Activated CD8-positive, alpha-beta memory T cell treated with anti-CD3 and anti-CD28 coated beads for 24 hours (primary cell): ENCODE measurements around the gene TSPAN9.

Experiments
- DNase-seq: peaks from one replicate; pipeline ENCODE4 v3.0.0-alpha.2; 2020

Gene TSPAN9

GRCh38 chr12:3167636-3168035 is 90.5 kb downstream of the TSPAN9 start:
- no peak for DNase-seq

GRCh38 chr12:3168223-3169221 is 91.3 kb downstream of the TSPAN9 start:
- DNase-seq, result no peak

GRCh38 chr12:3170423-3171194 is 93.4 kb downstream of the TSPAN9 start:
- DNase-seq, result no peak

GRCh38 chr12:3171195-3171591 is 94.0 kb downstream of the TSPAN9 start:
- no peak for DNase-seq

- DNase-seq, result no peak
Observed at GRCh38 chr12:3172124-3173007, 95.2 kb downstream of the TSPAN9 start.

GRCh38 chr12:3173008-3173553 is 95.9 kb downstream of the TSPAN9 start:
- no peak for DNase-seq

GRCh38 chr12:3173912-3174311 is 96.7 kb downstream of the TSPAN9 start:
- no peak for DNase-seq

- DNase-seq, result no peak
Observed at GRCh38 chr12:3175238-3175637, 98.1 kb downstream of the TSPAN9 start.

GRCh38 chr12:3176754-3177153 is 99.6 kb downstream of the TSPAN9 start:
- no peak for DNase-seq

- no peak for DNase-seq
Observed at GRCh38 chr12:3177778-3178425, 100.7 kb downstream of the TSPAN9 start.

- no peak for DNase-seq
Observed at GRCh38 chr12:3178671-3179313, 101.6 kb downstream of the TSPAN9 start.

- no peak for DNase-seq
Observed at GRCh38 chr12:3179731-3180130, 102.6 kb downstream of the TSPAN9 start.

- DNase-seq, result no peak
Observed at GRCh38 chr12:3182426-3182825, 105.2 kb downstream of the TSPAN9 start.

- no peak for DNase-seq
Observed at GRCh38 chr12:3184485-3184884, 107.3 kb downstream of the TSPAN9 start.

GRCh38 chr12:3185260-3185870 is 108.2 kb downstream of the TSPAN9 start:
- no peak for DNase-seq

GRCh38 chr12:3186546-3187215 is 109.5 kb downstream of the TSPAN9 start:
- DNase-seq, result no peak

- no peak for DNase-seq
Observed at GRCh38 chr12:3187846-3188770, 110.9 kb downstream of the TSPAN9 start.

- DNase-seq, result no peak
Observed at GRCh38 chr12:3189282-3189681, 112.1 kb downstream of the TSPAN9 start.

- no peak for DNase-seq
Observed at GRCh38 chr12:3190101-3190500, 112.9 kb downstream of the TSPAN9 start.
